ENCODE measurements around the gene EGFLAM.

- TF ChIP-seq POLR2A (IDR thresholded peaks at IDR 0.05) = no peak
- TF ChIP-seq CTCF (IDR thresholded peaks at IDR 0.05) = no peak
Measured at GRCh38 chr5:38364825-38365224, 106.5 kb downstream of the EGFLAM start.
